ENCODE data around the gene KRTAP20-1. TPM values are rescaled to one million over a fixed set of nuclear protein-coding genes. Genes with fewer than 3 reads are reported as not detected.

Gene KRTAP20-1
- total and polyA plus RNA-seq, 4 donors = not detected

- 32 to 47% methylated on average over 1 of the region's 1 CpG for WGBS, 2 donors
These were observed 15.4 kb upstream of the KRTAP20-1 start, which contains the start of gene KRTAP22-1 for GRCh38 chr21:30600787-30601186. TSS of gene KRTAP22-1 (plus strand) at chr21:30601087.

GRCh38 chr21:30605968-30606367 lies 10.3 kb upstream of the KRTAP20-1 start:
- DNase-seq = no peak
- H3K4me1 ChIP-seq (ENCODE audit: control insufficient read depth in 1 of 2, insufficient read depth in 2 of 2, low read length in 2 of 2) = no peaks in the 10 kb centered on the region
- no peaks in the 10 kb centered on the region for H3K27me3 ChIP-seq (ENCODE audit: control insufficient read depth in 1 of 2, insufficient read depth in 2 of 2, low read length in 1 of 2)
- 94 to 96% methylated on average over 2 of the region's 2 CpGs for whole genome bisulfite sequencing, 2 donors
- H3K36me3 ChIP-seq (ENCODE audit: control insufficient read depth in 1 of 2, insufficient read depth in 2 of 2, low read length in 1 of 2) = no peaks in the 10 kb centered on the region
- H3K4me3 ChIP-seq (ENCODE audit: low read length in 2 of 2) = no peak overlapping the region
- H3K27ac ChIP-seq (ENCODE audit: low read depth in 1 of 2, low read length in 2 of 2) = no peak overlapping the region
- peaks cover 3% of the 10 kb centered on the region for H3K9me3 ChIP-seq (ENCODE audit: control insufficient read depth, low read length)
- intact Hi-C loops (cut with DNase I) = no loop called here
- peak; percentile 52 for ATAC-seq (ENCODE audit: low FRiP score)

More at GRCh38 chr21:30600787-30601186, 15.4 kb upstream of the KRTAP20-1 start, which contains the start of gene KRTAP22-1:
- intact Hi-C loops (cut with DNase I) = no loop called here
- Histone ChIP-seq H3K4me3 (ENCODE audit: low read length in 2 of 2) (no peak within 1 kb of the TSS), H3K36me3 (ENCODE audit: control insufficient read depth in 1 of 2, insufficient read depth in 2 of 2, low read length in 1 of 2) (no peaks in the 10 kb centered on the region), H3K27ac (ENCODE audit: low read depth in 1 of 2, low read length in 2 of 2) (no peak within 1 kb of the TSS), H3K9me3 (ENCODE audit: control insufficient read depth, low read length) (peaks cover 3% of the 10 kb centered on the region), H3K4me1 (ENCODE audit: control insufficient read depth in 1 of 2, insufficient read depth in 2 of 2, low read length in 2 of 2) (no peaks in the 10 kb centered on the region), H3K27me3 (ENCODE audit: control insufficient read depth in 1 of 2, insufficient read depth in 2 of 2, low read length in 1 of 2) (no peaks in the 10 kb centered on the region)
- ATAC-seq (ENCODE audit: low FRiP score) = no peak
- no peak for DNase-seq

DNA sequence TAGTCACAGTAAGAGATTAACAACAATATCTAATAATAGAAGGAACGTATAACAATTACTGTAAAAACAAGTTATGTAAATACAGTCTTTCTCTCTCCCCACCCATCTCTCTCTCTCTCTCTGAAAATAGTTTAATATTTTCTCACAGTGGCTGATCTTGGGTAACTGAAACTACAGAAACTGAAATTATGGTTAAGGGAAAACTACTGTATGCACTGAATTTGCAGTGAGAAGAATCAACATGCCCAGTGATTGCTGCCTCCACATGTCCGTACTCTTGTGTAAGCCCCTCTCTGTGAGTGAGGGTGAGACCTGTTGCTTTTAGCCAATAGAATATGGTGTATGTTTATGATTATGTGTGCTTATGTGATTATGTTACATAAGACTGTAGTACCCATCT lies 4.1 kb upstream of the KRTAP20-1 start:
- Histone ChIP-seq H3K4me1 (ENCODE audit: control insufficient read depth in 1 of 2, insufficient read depth in 2 of 2, low read length in 2 of 2) (no peaks in the 10 kb centered on the region), H3K9me3 (ENCODE audit: control insufficient read depth, low read length) (no peaks in the 10 kb centered on the region), H3K4me3 (ENCODE audit: low read length in 2 of 2) (no peak overlapping the region), H3K27me3 (ENCODE audit: control insufficient read depth in 1 of 2, insufficient read depth in 2 of 2, low read length in 1 of 2) (no peaks in the 10 kb centered on the region), H3K36me3 (ENCODE audit: control insufficient read depth in 1 of 2, insufficient read depth in 2 of 2, low read length in 1 of 2) (no peaks in the 10 kb centered on the region), H3K27ac (ENCODE audit: low read depth in 1 of 2, low read length in 2 of 2) (no peak overlapping the region)
- DNase-seq = no peak
- intact Hi-C loops (cut with DNase I) = no loop called here
- 68 to 72% methylated on average over 2 of the region's 2 CpGs for WGBS, 2 donors
- no peak for ATAC-seq (ENCODE audit: low FRiP score)

DNA sequence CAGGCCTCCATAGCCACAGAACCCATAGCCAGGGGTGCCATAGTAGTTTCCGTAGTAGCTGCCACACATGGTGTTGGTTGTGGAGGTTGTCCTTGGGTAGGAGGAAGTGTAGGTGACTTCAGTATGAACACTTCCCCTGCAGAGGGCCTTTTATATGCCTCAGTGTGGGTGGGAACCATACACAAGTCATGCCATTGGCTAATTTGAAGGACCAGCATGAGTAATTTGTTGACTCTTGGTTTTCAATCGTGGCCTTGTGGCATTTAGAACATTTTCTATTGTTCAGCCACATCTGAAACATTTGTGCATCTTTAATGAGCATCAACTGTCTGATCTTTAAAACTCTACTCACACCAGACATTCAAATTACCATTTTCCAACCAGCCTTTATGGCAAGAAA lies 2.4 kb upstream of the KRTAP20-1 start, which contains the start of gene KRTAP6-1:
Gene KRTAP6-1 (minus strand): TSS at position 95 of the 400 bp plus-strand sequence. CDS start 26 bp downstream, at position 69.
- 66 to 68% methylated on average over 2 of the region's 2 CpGs for WGBS, 2 donors
- H3K9me3 ChIP-seq (ENCODE audit: control insufficient read depth, low read length) = no peaks in the 10 kb centered on the region
- no peaks in the 10 kb centered on the region for H3K4me1 ChIP-seq (ENCODE audit: control insufficient read depth in 1 of 2, insufficient read depth in 2 of 2, low read length in 2 of 2)
- no peak within 1 kb of the TSS for H3K27ac ChIP-seq (ENCODE audit: low read depth in 1 of 2, low read length in 2 of 2)
- intact Hi-C loops (cut with DNase I) = no loop called here
- H3K36me3 ChIP-seq (ENCODE audit: control insufficient read depth in 1 of 2, insufficient read depth in 2 of 2, low read length in 1 of 2) = no peaks in the 10 kb centered on the region
- ATAC-seq (ENCODE audit: low FRiP score) (no peak), DNase-seq (no peak)
- no peaks in the 10 kb centered on the region for H3K27me3 ChIP-seq (ENCODE audit: control insufficient read depth in 1 of 2, insufficient read depth in 2 of 2, low read length in 1 of 2)
- H3K4me3 ChIP-seq (ENCODE audit: low read length in 2 of 2) = no peak within 1 kb of the TSS

DNA sequence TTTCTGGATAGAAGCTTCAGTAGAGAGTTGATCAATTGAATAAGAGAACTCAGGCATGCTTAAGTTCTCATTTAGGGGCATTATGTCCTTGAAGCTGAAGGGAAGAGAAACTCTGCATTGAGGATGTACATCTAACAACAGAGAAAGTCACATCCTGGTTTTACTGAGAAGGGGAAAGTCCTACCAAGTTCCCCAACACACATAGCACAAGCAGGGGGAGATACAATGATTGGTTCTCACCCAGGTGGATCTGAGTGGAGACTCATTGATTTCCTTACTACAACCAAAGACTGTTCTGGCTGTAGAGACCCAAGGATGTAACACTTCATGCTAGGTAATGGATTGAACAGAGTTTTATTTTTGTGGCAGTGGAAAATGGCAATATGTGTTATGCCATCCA lies 1.0 kb upstream of the KRTAP20-1 start:
- ATAC-seq (ENCODE audit: low FRiP score) = no peak
- no peaks in the 10 kb centered on the region for H3K36me3 ChIP-seq (ENCODE audit: control insufficient read depth in 1 of 2, insufficient read depth in 2 of 2, low read length in 1 of 2)
- no peak overlapping the region for H3K4me3 ChIP-seq (ENCODE audit: low read length in 2 of 2)
- H3K27ac ChIP-seq (ENCODE audit: low read depth in 1 of 2, low read length in 2 of 2) = no peak overlapping the region
- H3K4me1 ChIP-seq (ENCODE audit: control insufficient read depth in 1 of 2, insufficient read depth in 2 of 2, low read length in 2 of 2) = no peaks in the 10 kb centered on the region
- no peaks in the 10 kb centered on the region for H3K9me3 ChIP-seq (ENCODE audit: control insufficient read depth, low read length)
- H3K27me3 ChIP-seq (ENCODE audit: control insufficient read depth in 1 of 2, insufficient read depth in 2 of 2, low read length in 1 of 2) = no peaks in the 10 kb centered on the region
- no peak for DNase-seq
- intact Hi-C loops (cut with DNase I) = no loop called here

DNA sequence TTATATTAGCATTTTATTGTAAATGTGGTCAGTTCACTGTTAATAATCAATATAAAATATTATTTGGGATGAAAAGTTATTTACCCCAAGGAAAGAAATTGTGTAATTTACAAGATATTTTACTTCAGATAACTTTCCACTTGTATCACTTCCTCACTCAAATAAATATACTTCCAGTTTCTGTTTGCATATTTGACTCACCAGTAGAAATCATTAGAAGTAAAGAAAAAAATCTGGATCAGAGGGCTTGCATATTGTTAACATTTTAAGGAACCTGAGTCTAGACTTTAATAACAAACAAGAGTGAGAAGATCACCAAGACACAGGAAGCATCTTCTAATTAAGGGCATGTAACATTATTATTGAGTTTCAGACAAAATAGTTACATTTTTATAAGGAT lies 3.9 kb downstream of the KRTAP20-1 start:
- no peak for ATAC-seq (ENCODE audit: low FRiP score)
- no peaks in the 10 kb centered on the region for H3K27me3 ChIP-seq (ENCODE audit: control insufficient read depth in 1 of 2, insufficient read depth in 2 of 2, low read length in 1 of 2)
- H3K36me3 ChIP-seq (ENCODE audit: control insufficient read depth in 1 of 2, insufficient read depth in 2 of 2, low read length in 1 of 2) = no peaks in the 10 kb centered on the region
- intact Hi-C loops (cut with DNase I) = no loop called here
- H3K9me3 ChIP-seq (ENCODE audit: control insufficient read depth, low read length) = peaks cover 2% of the 10 kb centered on the region
- H3K4me1 ChIP-seq (ENCODE audit: control insufficient read depth in 1 of 2, insufficient read depth in 2 of 2, low read length in 2 of 2) = no peaks in the 10 kb centered on the region
- H3K27ac ChIP-seq (ENCODE audit: low read depth in 1 of 2, low read length in 2 of 2) = no peak overlapping the region
- DNase-seq = no peak
- no peak overlapping the region for H3K4me3 ChIP-seq (ENCODE audit: low read length in 2 of 2)

- Histone ChIP-seq H3K4me3 (ENCODE audit: low read length in 2 of 2) (no peak within 1 kb of the TSS), H3K36me3 (ENCODE audit: control insufficient read depth in 1 of 2, insufficient read depth in 2 of 2, low read length in 1 of 2) (no peaks in the 10 kb centered on the region), H3K27ac (ENCODE audit: low read depth in 1 of 2, low read length in 2 of 2) (no peak within 1 kb of the TSS), H3K9me3 (ENCODE audit: control insufficient read depth, low read length) (peaks cover 2% of the 10 kb centered on the region), H3K4me1 (ENCODE audit: control insufficient read depth in 1 of 2, insufficient read depth in 2 of 2, low read length in 2 of 2) (no peaks in the 10 kb centered on the region), H3K27me3 (ENCODE audit: control insufficient read depth in 1 of 2, insufficient read depth in 2 of 2, low read length in 1 of 2) (no peaks in the 10 kb centered on the region)
- intact Hi-C loops (cut with DNase I) = no loop called here
- DNase-seq = no peak
- no peak for ATAC-seq (ENCODE audit: low FRiP score)
- 87 to 89% methylated on average over 3 of the region's 3 CpGs for WGBS, 2 donors
These were observed 4.3 kb downstream of the KRTAP20-1 start, which contains the start of gene KRTAP20-4 for GRCh38 chr21:30620522-30620921. TSS of gene KRTAP20-4 (plus strand) at chr21:30620627.

DNA sequence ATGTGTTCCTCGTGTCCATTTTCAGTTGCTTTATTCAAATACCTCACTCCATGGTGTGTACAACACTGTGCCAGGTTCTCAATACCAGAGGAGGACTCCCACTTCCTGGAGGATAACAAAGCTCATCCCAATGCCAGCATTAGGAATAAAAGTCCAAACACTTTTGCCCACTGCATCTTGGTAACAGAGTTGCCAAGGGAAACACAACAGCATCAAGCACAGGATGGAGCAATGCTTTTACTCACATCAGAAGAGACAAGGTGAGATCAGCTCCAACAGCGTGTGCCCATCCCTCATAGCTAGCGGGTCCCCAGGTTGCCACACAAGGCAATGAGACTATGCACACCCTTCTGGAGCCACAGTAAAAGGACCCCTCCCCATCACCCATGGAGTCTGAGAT lies 7.1 kb downstream of the KRTAP20-1 start:
- Histone ChIP-seq H3K4me3 (ENCODE audit: low read length in 2 of 2) (no peak overlapping the region), H3K36me3 (ENCODE audit: control insufficient read depth in 1 of 2, insufficient read depth in 2 of 2, low read length in 1 of 2) (no peaks in the 10 kb centered on the region), H3K4me1 (ENCODE audit: control insufficient read depth in 1 of 2, insufficient read depth in 2 of 2, low read length in 2 of 2) (no peaks in the 10 kb centered on the region), H3K27me3 (ENCODE audit: control insufficient read depth in 1 of 2, insufficient read depth in 2 of 2, low read length in 1 of 2) (no peaks in the 10 kb centered on the region), H3K27ac (ENCODE audit: low read depth in 1 of 2, low read length in 2 of 2) (no peak overlapping the region), H3K9me3 (ENCODE audit: control insufficient read depth, low read length) (peaks cover 2% of the 10 kb centered on the region)
- 93 to 94% methylated on average over 3 of the region's 3 CpGs for WGBS, 2 donors
- intact Hi-C loops (cut with DNase I) = no loop called here
- ATAC-seq (ENCODE audit: low FRiP score) = no peak
- no peak for DNase-seq

DNA sequence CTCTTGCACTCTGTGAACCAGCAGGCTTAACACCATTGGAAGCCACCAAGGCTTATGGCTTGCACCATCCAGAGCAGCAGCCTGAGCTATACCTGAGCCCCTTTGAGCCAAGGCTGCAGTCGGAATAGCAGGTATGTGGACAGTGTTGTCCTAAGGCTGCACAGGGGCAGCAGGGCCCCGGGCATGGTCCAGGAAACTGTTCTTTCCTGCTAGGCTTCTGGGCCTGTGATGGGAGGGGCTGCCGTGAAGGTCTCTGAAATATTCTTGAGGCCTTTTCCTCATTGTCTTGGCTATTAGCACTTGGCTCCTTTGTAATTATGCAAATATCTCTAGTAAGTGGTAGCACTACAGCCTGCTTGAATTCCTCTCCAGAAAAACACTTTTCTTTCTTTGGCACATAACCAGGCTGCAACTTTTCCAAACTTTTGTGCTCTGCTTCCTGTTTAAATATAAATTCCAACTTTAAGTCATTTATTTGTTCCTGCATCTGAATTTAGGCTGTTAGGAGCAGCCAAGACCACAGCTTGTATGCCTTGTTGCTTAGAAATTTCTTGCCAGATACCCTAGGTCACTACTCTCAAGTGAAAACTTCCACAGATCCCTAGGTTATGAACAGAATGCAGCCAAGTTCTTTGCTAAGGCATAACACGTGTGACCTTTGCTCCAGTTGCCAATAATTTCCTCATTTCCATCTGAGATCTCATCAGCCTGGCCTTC lies 9.4 kb downstream of the KRTAP20-1 start:
- H3K27ac ChIP-seq (ENCODE audit: low read depth in 1 of 2, low read length in 2 of 2) = no peak overlapping the region
- no peak for DNase-seq
- WGBS, 2 donors = 83 to 86% methylated on average over 4 of the region's 4 CpGs
- no peaks in the 10 kb centered on the region for H3K4me1 ChIP-seq (ENCODE audit: control insufficient read depth in 1 of 2, insufficient read depth in 2 of 2, low read length in 2 of 2)
- intact Hi-C loops (cut with DNase I) = no loop called here
- H3K9me3 ChIP-seq (ENCODE audit: control insufficient read depth, low read length) = peaks cover 2% of the 10 kb centered on the region
- ATAC-seq (ENCODE audit: low FRiP score) = no peak
- H3K36me3 ChIP-seq (ENCODE audit: control insufficient read depth in 1 of 2, insufficient read depth in 2 of 2, low read length in 1 of 2) = no peaks in the 10 kb centered on the region
- H3K27me3 ChIP-seq (ENCODE audit: control insufficient read depth in 1 of 2, insufficient read depth in 2 of 2, low read length in 1 of 2) = no peaks in the 10 kb centered on the region
- H3K4me3 ChIP-seq (ENCODE audit: low read length in 2 of 2) = no peak overlapping the region

Measured in aorta (tissue), 5 donors.